ENCODE measurements around the gene NFYB. TPM values are rescaled to one million over a fixed set of nuclear protein-coding genes. Genes with fewer than 3 reads are reported as not detected.

NFYB gene
- total RNA-seq, 2 experiments from 2014 or later = 23.6 to 24.5 TPM

- intact Hi-C loops (cut with micrococcal nuclease) = no loop called here
- Mint-ChIP-seq H3K4me3 (no peak overlapping the region), H3K27me3 (no peaks in the 10 kb centered on the region), H3K36me3 (no peaks in the 10 kb centered on the region), H3K4me1 (ENCODE audit: low read depth) (peaks cover 9% of the 10 kb centered on the region), H3K27ac (no peak overlapping the region), H3K9me3 (no peaks in the 10 kb centered on the region)
- DNase-seq = no peak
- POLR2A ChIA-PET = no interaction called here
- CTCF ChIA-PET = interaction anchor here (1.0 kb wide), 1 partner anchor 15 kb away, joined by 3 read pairs; the partner anchor contains the start of gene NFYB
These were observed 14.8 kb upstream of the NFYB start for GRCh38 chr12:104152685-104153241.

DNA sequence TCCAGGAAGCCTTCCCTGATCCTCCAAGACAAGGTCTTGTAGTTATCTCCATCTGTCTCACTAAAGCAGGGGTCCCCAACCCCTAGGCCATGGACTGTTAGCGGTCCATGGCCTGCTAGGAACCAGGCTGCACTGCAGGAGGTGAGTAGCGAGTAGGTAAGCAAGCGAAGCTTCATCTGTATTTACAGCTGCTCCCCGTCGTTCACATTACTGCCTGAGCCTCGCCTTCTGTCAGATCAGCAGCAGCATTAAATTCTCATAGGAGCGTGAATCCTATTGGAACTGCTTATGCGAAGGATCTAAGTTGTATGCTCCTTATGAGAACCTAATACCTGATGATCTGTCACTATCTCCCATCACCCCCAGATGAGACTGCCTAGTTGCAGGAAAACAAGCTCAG, 12.4 kb upstream of the NFYB start:
- ChIA-PET POLR2A (no interaction called here), CTCF (no interaction called here)
- no peaks in the 10 kb centered on the region for H3K36me3 Mint-ChIP-seq
- no peaks in the 10 kb centered on the region for H3K27me3 Mint-ChIP-seq
- H3K4me3 Mint-ChIP-seq = no peak overlapping the region
- H3K27ac Mint-ChIP-seq = no peak overlapping the region
- peaks cover 9% of the 10 kb centered on the region for H3K4me1 Mint-ChIP-seq (ENCODE audit: low read depth)
- intact Hi-C loops (cut with micrococcal nuclease) = no loop called here
- no peaks in the 10 kb centered on the region for H3K9me3 Mint-ChIP-seq
- DNase-seq = no peak

DNA sequence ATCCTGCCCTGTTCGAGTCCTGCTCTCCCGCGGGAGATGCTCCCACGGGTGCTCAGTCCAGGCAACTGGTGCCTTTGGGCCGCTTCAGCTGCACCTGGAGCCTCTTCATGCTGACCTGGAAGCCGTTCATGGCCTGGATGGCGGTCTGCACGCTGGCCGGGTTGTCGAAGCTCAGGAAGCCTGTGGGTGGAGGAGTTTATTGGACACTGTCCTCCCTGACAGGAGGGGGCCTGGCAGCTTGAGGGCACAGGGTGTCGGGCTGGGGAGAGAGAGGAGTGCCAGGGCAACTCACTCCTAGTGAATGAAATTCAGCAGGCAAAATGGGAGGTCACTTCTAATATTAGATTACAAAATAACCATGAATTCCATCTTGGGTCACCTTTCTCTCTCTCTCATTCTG, 9.3 kb upstream of the NFYB start:
- intact Hi-C loops (cut with micrococcal nuclease) = no loop called here

DNA sequence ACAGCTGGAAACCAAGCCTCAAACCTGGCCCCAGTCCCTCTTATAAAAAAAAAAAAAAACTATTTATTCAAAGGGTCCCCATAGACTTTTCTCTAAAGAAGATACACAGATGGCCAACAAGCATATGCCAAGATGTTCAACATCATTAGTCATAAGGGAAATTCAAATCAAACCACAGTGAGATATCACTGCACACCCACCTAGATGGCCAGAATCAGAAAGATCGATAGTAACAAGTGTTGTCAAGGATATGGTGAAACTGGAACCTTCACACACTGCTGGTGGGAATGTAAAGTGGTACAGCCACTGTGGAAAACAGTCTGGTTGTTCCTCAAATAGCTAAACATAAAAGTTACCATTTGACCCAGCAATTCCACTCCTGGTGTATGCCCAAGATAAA, 5.9 kb upstream of the NFYB start:
- no peaks in the 10 kb centered on the region for H3K27me3 Mint-ChIP-seq
- intact Hi-C loops (cut with micrococcal nuclease) = no loop called here
- POLR2A ChIA-PET = no interaction called here
- no peak overlapping the region for H3K4me3 Mint-ChIP-seq
- H3K27ac Mint-ChIP-seq = no peak overlapping the region
- DNase-seq = no peak
- no peaks in the 10 kb centered on the region for H3K36me3 Mint-ChIP-seq
- H3K4me1 Mint-ChIP-seq (ENCODE audit: low read depth) = peaks cover 2% of the 10 kb centered on the region
- CTCF ChIA-PET = interaction anchor here (1.5 kb wide), 1 partner anchor 35 kb away, joined by 6 read pairs; no protein-coding TSS in a partner anchor
- H3K9me3 Mint-ChIP-seq = peaks cover 4% of the 10 kb centered on the region

More for the DNA sequence above, 9.3 kb upstream of the NFYB start:
- H3K27ac Mint-ChIP-seq = no peak overlapping the region
- H3K4me3 Mint-ChIP-seq = no peak overlapping the region
- H3K27me3 Mint-ChIP-seq = no peaks in the 10 kb centered on the region
- ChIA-PET CTCF (no interaction called here), POLR2A (no interaction called here)
- H3K36me3 Mint-ChIP-seq = no peaks in the 10 kb centered on the region
- DNase-seq = no peak
- H3K9me3 Mint-ChIP-seq = peaks cover 4% of the 10 kb centered on the region
- peaks cover 2% of the 10 kb centered on the region for H3K4me1 Mint-ChIP-seq (ENCODE audit: low read depth)

GRCh38 chr12:104143002-104143401, 5.0 kb upstream of the NFYB start:
- no peaks in the 10 kb centered on the region for H3K36me3 Mint-ChIP-seq
- H3K4me1 Mint-ChIP-seq (ENCODE audit: low read depth) = peaks cover 2% of the 10 kb centered on the region
- no peak for DNase-seq
- CTCF ChIA-PET = interaction anchor here (1.5 kb wide), 1 partner anchor 34 kb away, joined by 6 read pairs; no protein-coding TSS in a partner anchor
- no peak overlapping the region for H3K27ac Mint-ChIP-seq
- H3K9me3 Mint-ChIP-seq = peaks cover 4% of the 10 kb centered on the region
- POLR2A ChIA-PET = no interaction called here
- intact Hi-C loops (cut with micrococcal nuclease) = no loop called here
- H3K4me3 Mint-ChIP-seq = no peak overlapping the region
- no peaks in the 10 kb centered on the region for H3K27me3 Mint-ChIP-seq

DNA sequence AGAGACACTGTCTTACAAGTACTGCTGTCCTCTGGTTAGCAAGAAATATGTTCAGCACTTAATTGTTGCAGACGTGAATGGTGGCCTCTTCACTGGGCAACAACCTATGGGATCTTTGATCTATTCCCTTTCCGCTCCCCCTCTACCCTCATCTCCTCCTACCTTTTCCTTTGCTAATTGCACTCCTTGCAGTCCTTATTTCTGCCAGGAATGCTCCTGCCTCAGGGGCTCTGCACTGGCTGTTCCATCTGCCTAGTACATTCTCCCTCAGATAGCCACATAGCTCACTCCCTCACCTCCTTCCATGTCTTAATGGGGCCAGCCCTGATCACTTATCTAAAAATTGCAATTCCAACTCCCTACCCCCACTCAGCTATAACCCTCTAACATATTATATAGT, 4.5 kb upstream of the NFYB start:
- no peak overlapping the region for H3K4me3 Mint-ChIP-seq
- DNase-seq = no peak
- no peak overlapping the region for H3K27ac Mint-ChIP-seq
- peaks cover 2% of the 10 kb centered on the region for H3K4me1 Mint-ChIP-seq (ENCODE audit: low read depth)
- H3K27me3 Mint-ChIP-seq = no peaks in the 10 kb centered on the region
- POLR2A ChIA-PET = no interaction called here
- intact Hi-C loops (cut with micrococcal nuclease) = no loop called here
- no peaks in the 10 kb centered on the region for H3K36me3 Mint-ChIP-seq
- H3K9me3 Mint-ChIP-seq = peaks cover 4% of the 10 kb centered on the region
- CTCF ChIA-PET = no interaction called here

DNA sequence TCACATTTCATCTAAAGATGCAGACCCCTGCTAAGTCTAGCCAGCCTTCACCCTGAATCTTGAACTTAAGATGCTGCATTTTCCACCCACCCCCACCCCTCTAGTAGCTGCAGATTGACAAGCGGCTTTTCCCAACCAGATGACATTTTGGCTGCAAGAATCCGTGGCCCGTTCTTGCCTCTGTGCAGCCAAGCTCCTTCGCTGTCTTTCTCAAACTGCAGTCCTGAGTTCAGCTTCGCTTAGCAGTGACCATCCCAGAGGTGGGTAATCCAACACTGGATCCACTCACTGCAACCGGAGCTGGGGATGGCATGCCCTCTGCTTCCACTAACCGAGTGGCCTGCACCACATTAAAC, 765 bp upstream of the NFYB start:
- intact Hi-C loops (cut with micrococcal nuclease) = loop anchor here (1.0 to 5.0 kb wide), 5 partner anchors 74 to 969 kb away; partner anchors contain the start of genes EID3, HCFC2, HSP90B1 and TDG
- H3K27me3 Mint-ChIP-seq = no peaks in the 10 kb centered on the region
- no peak overlapping the region for H3K27ac Mint-ChIP-seq
- peak overlapping the region; percentile 10 for H3K4me3 Mint-ChIP-seq
- no peak for DNase-seq
- ChIA-PET POLR2A (interaction anchor here (1.5 to 2.9 kb wide), 7 partner anchors 75 to 969 kb away, joined by 4 to 21 read pairs (median 11); partner anchors contain the start of genes HCFC2, HSP90B1, TDG and WASHC4), CTCF (interaction anchor here (1.8 kb wide), 1 partner anchor 65 kb away, joined by 5 read pairs; no protein-coding TSS in a partner anchor)
- peaks cover 1% of the 10 kb centered on the region for H3K9me3 Mint-ChIP-seq
- no peaks in the 10 kb centered on the region for H3K36me3 Mint-ChIP-seq
- H3K4me1 Mint-ChIP-seq (ENCODE audit: low read depth) = peaks cover 13% of the 10 kb centered on the region

DNA sequence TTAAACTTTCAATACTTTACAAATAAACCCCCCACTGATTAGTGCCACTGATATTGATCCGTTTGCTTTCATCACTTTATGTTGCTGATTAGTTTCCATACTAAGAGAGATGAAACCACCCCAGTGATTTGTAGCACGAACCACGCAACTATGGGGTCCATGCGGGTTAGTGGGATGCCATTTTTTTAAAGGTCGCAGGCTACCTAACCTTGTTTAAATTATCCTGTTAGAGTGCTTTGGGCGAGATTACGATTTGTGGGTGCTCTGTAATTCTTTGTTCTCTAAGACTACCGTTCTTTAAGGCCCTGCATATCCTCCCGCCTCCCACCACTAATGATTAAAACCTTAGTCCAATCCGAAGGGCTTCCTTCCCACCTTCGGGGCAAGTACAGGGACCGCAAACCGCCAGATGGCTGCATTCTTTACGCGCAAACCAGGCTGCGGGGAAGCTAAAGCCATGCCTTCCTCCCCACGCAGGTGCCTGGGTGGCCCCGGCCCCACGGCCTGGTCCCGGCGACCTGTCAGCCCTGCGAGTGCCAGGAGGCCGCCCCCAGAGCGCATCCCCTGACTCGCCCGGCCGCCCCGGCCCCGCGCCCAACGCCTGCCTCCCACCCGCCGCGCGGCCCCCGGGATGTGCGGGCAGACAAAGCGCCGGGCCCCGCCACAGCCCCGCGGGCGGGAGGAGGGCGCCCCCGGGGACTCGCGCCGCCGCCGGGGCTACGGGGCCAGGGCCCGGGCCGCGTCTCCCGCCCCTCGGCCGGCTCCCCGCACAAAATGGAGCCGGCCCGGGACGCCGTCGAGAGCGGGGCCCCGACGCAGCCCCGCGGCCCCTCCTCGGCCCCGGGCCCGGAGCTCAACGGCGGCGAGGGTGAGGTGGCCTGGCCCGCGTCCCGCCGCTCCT, 759 bp downstream of the NFYB start:
- Mint-ChIP-seq H3K27ac (peak overlapping the region; percentile 84), H3K4me3 (peak overlapping the region; percentile 83), H3K27me3 (no peaks in the 10 kb centered on the region), H3K4me1 (ENCODE audit: low read depth) (peaks cover 15% of the 10 kb centered on the region), H3K36me3 (peaks cover 4% of the 10 kb centered on the region), H3K9me3 (no peaks in the 10 kb centered on the region)
- CTCF ChIA-PET = interaction anchor here (0.7 to 3.2 kb wide), 6 partner anchors 15 to 180 kb away, joined by 3 to 15 read pairs (median 4); partner anchors contain the start of gene TDG
- intact Hi-C loops (cut with micrococcal nuclease) = loop anchor here (2.0 to 5.0 kb wide), 3 partner anchors 150 to 170 kb away; partner anchors contain the start of genes EID3 and TDG
- peak; percentile 64 for DNase-seq
- POLR2A ChIA-PET = interaction anchor here (0.7 to 2.9 kb wide), 9 partner anchors 12 to 971 kb away, joined by 3 to 21 read pairs (median 10); partner anchors contain the start of genes HCFC2, HSP90B1, TDG and WASHC4

DNA sequence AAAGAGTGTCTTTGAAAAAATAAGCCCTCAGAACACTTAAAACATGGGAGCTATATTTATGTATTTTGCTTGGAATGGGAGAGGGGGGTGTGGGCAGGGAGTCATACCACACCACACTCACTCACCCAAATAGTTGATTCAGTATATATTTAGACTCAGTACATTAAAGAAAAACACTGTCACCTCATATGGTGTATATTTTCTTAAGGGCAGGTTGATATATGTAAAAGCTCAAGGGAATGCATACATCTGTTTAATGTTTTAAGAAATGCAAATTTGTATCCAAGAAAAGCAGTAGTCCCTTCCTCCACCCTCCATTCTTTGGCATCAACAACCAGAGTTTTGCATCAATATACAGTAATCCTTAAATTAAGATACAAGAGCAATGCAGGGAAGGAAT, 1.4 kb downstream of the NFYB start:
- POLR2A ChIA-PET = interaction anchor here (0.7 to 2.9 kb wide), 5 partner anchors 12 to 211 kb away, joined by 3 to 21 read pairs (median 11); partner anchors contain the start of genes HCFC2 and HSP90B1
- H3K27ac Mint-ChIP-seq = peak overlapping the region; percentile 84
- no peak for DNase-seq
- peak overlapping the region; percentile 83 for H3K4me3 Mint-ChIP-seq
- CTCF ChIA-PET = interaction anchor here (0.7 to 3.2 kb wide), 2 partner anchors 28 to 180 kb away, joined by 3 to 15 read pairs; a partner anchor contains a TSS
- H3K4me1 Mint-ChIP-seq (ENCODE audit: low read depth) = peaks cover 19% of the 10 kb centered on the region
- peaks cover 7% of the 10 kb centered on the region for H3K36me3 Mint-ChIP-seq
- H3K9me3 Mint-ChIP-seq = no peaks in the 10 kb centered on the region
- H3K27me3 Mint-ChIP-seq = no peaks in the 10 kb centered on the region
- intact Hi-C loops (cut with micrococcal nuclease) = loop anchor here (2.0 to 5.0 kb wide), 3 partner anchors 150 to 169 kb away; partner anchors contain the start of genes EID3 and TDG

DNA sequence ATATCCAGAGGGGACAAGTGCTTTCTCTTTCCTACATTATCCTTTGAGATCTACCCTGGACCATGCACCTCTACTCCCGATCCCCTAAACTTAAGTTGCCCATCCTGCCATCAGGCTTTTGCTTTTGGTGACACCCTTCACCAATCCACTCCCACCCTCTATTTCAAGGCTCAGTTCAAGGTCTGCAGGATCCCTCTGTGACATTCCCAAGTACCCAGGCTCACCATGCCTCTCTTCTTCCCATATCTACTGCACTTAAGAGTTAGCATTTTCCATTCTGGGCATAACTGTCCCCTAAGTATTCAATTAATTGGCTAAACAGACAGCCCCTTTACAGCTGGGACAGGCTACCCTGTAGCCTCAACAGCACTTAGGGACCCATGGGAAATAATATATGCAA, 3.1 kb downstream of the NFYB start:
- Mint-ChIP-seq H3K27ac (no peak overlapping the region), H3K4me3 (no peak overlapping the region), H3K4me1 (ENCODE audit: low read depth) (peaks cover 21% of the 10 kb centered on the region), H3K27me3 (no peaks in the 10 kb centered on the region), H3K36me3 (peaks cover 9% of the 10 kb centered on the region), H3K9me3 (no peaks in the 10 kb centered on the region)
- intact Hi-C loops (cut with micrococcal nuclease) = loop anchor here (1.0 to 5.0 kb wide), 3 partner anchors 12 to 168 kb away; partner anchors contain the start of genes EID3 and TDG
- POLR2A ChIA-PET = no interaction called here
- CTCF ChIA-PET = no interaction called here
- DNase-seq = no peak

DNA sequence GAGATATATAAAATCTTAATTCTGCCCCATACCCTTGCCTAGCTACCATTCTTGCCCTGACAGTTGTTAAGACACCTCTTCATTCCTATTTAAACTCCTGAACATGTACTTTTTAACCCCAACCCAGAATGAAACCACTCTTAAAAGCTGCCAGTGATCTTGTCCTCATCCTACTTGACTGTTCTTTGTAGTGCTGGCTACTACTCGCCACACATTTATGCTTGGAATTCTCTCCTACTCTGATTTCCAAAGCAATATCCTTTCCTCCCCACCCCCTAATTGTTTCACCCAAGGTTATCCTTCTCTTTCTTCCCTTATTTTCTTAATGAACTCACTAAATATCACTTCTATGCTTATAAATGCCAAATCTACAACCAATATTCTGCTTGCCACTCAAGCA, 4.1 kb downstream of the NFYB start:
- no peaks in the 10 kb centered on the region for H3K27me3 Mint-ChIP-seq
- no peak overlapping the region for H3K27ac Mint-ChIP-seq
- no peak overlapping the region for H3K4me3 Mint-ChIP-seq
- POLR2A ChIA-PET = no interaction called here
- CTCF ChIA-PET = no interaction called here
- H3K9me3 Mint-ChIP-seq = no peaks in the 10 kb centered on the region
- peaks cover 24% of the 10 kb centered on the region for H3K4me1 Mint-ChIP-seq (ENCODE audit: low read depth)
- intact Hi-C loops (cut with micrococcal nuclease) = loop anchor here (1.0 kb wide), 1 partner anchor 11 kb away; no protein-coding TSS in a partner anchor
- peaks cover 13% of the 10 kb centered on the region for H3K36me3 Mint-ChIP-seq
- no peak for DNase-seq

GRCh38 chr12:104133321-104133720, 4.7 kb downstream of the NFYB start:
- Mint-ChIP-seq H3K4me1 (ENCODE audit: low read depth) (peaks cover 25% of the 10 kb centered on the region), H3K27me3 (no peaks in the 10 kb centered on the region), H3K4me3 (no peak overlapping the region), H3K27ac (no peak overlapping the region), H3K36me3 (peaks cover 15% of the 10 kb centered on the region), H3K9me3 (no peaks in the 10 kb centered on the region)
- ChIA-PET POLR2A (no interaction called here), CTCF (no interaction called here)
- DNase-seq = no peak
- intact Hi-C loops (cut with micrococcal nuclease) = no loop called here

Data from activated CD4-positive, alpha-beta memory T cell treated with anti-CD3 and anti-CD28 coated beads for 36 hours (primary cell).